ENCODE results near the gene EPHA2.

EPHA2 gene

GRCh38 chr1:16088996-16089395, 66.9 kb downstream of the EPHA2 start:
- no peak for DNase-seq

- DNase-seq: no peak
Measured at GRCh38 chr1:16088351-16088911, 67.4 kb downstream of the EPHA2 start.

- no peak for DNase-seq
Measured at GRCh38 chr1:16087733-16088132, 68.1 kb downstream of the EPHA2 start.

GRCh38 chr1:16085522-16085921, 70.3 kb downstream of the EPHA2 start:
- DNase-seq: no peak

GRCh38 chr1:16083486-16083885, 72.4 kb downstream of the EPHA2 start:
- no peak for DNase-seq

GRCh38 chr1:16082283-16083038, 73.4 kb downstream of the EPHA2 start:
- DNase-seq: no peak

GRCh38 chr1:16081636-16082035, 74.2 kb downstream of the EPHA2 start:
- no peak for DNase-seq

GRCh38 chr1:16080422-16081150, 75.3 kb downstream of the EPHA2 start:
- no peak for DNase-seq

GRCh38 chr1:16078925-16079656, 76.8 kb downstream of the EPHA2 start:
- DNase-seq: peak; percentile 34

- no peak for DNase-seq
Measured at GRCh38 chr1:16077406-16078245, 78.2 kb downstream of the EPHA2 start.

- DNase-seq: no peak
Measured at GRCh38 chr1:16076865-16077238, 79.0 kb downstream of the EPHA2 start.

- DNase-seq: no peak
Measured at GRCh38 chr1:16076031-16076864, 79.6 kb downstream of the EPHA2 start.

GRCh38 chr1:16075337-16076030, 80.4 kb downstream of the EPHA2 start:
- DNase-seq: no peak
